ENCODE measurements around the gene GSTO2. TPM values are rescaled to one million over a fixed set of nuclear protein-coding genes. Genes with fewer than 3 reads are reported as not detected.

The GSTO2 gene
- total RNA-seq, 1 donor from 2014 or later = 5.9 TPM

- no peak overlapping the region for H3K4me3 Mint-ChIP-seq (ENCODE audit: unreplicated experiment)
- TF ChIP-seq CTCF (IDR thresholded peaks at IDR 0.05; ENCODE audit: unreplicated experiment) = no peak
- H3K4me1 Mint-ChIP-seq (ENCODE audit: unreplicated experiment) = peaks cover 6% of the 10 kb centered on the region
- H3K27ac Mint-ChIP-seq (ENCODE audit: unreplicated experiment) = no peak overlapping the region
- peaks cover 6% of the 10 kb centered on the region for H3K36me3 Mint-ChIP-seq (ENCODE audit: low read depth, unreplicated experiment)
- H3K27me3 Mint-ChIP-seq (ENCODE audit: unreplicated experiment) = peaks cover 6% of the 10 kb centered on the region
- DNase-seq (ENCODE audit: low spot score) = no peak
- H3K9me3 Mint-ChIP-seq (ENCODE audit: unreplicated experiment) = peaks cover 6% of the 10 kb centered on the region
Measured at GRCh38 chr10:104301907-104302690, 33.1 kb downstream of the GSTO2 start.

GRCh38 chr10:104303594-104304355, 34.8 kb downstream of the GSTO2 start:
- Mint-ChIP-seq H3K9me3 (ENCODE audit: unreplicated experiment) (peaks cover 6% of the 10 kb centered on the region), H3K27ac (ENCODE audit: unreplicated experiment) (no peak overlapping the region), H3K4me3 (ENCODE audit: unreplicated experiment) (no peak overlapping the region), H3K36me3 (ENCODE audit: low read depth, unreplicated experiment) (peaks cover 6% of the 10 kb centered on the region), H3K27me3 (ENCODE audit: unreplicated experiment) (peaks cover 8% of the 10 kb centered on the region), H3K4me1 (ENCODE audit: unreplicated experiment) (peaks cover 6% of the 10 kb centered on the region)
- no peak for TF ChIP-seq CTCF (IDR thresholded peaks at IDR 0.05; ENCODE audit: unreplicated experiment)
- no peak for DNase-seq (ENCODE audit: low spot score)

GRCh38 chr10:104304356-104304745, 35.4 kb downstream of the GSTO2 start:
- peaks cover 1% of the 10 kb centered on the region for H3K4me1 Mint-ChIP-seq (ENCODE audit: unreplicated experiment)
- peaks cover 6% of the 10 kb centered on the region for H3K9me3 Mint-ChIP-seq (ENCODE audit: unreplicated experiment)
- no peak overlapping the region for H3K4me3 Mint-ChIP-seq (ENCODE audit: unreplicated experiment)
- H3K36me3 Mint-ChIP-seq (ENCODE audit: low read depth, unreplicated experiment) = peaks cover 6% of the 10 kb centered on the region
- no peak for DNase-seq (ENCODE audit: low spot score)
- no peak for TF ChIP-seq CTCF (IDR thresholded peaks at IDR 0.05; ENCODE audit: unreplicated experiment)
- peaks cover 8% of the 10 kb centered on the region for H3K27me3 Mint-ChIP-seq (ENCODE audit: unreplicated experiment)
- H3K27ac Mint-ChIP-seq (ENCODE audit: unreplicated experiment) = no peak overlapping the region

GRCh38 chr10:104304927-104305326, 35.9 kb downstream of the GSTO2 start:
- no peak for DNase-seq (ENCODE audit: low spot score)
- H3K36me3 Mint-ChIP-seq (ENCODE audit: low read depth, unreplicated experiment) = peaks cover 6% of the 10 kb centered on the region
- peaks cover 8% of the 10 kb centered on the region for H3K27me3 Mint-ChIP-seq (ENCODE audit: unreplicated experiment)
- peaks cover 6% of the 10 kb centered on the region for H3K9me3 Mint-ChIP-seq (ENCODE audit: unreplicated experiment)
- H3K4me1 Mint-ChIP-seq (ENCODE audit: unreplicated experiment) = no peaks in the 10 kb centered on the region
- H3K27ac Mint-ChIP-seq (ENCODE audit: unreplicated experiment) = no peak overlapping the region
- H3K4me3 Mint-ChIP-seq (ENCODE audit: unreplicated experiment) = no peak overlapping the region
- no peak for TF ChIP-seq CTCF (IDR thresholded peaks at IDR 0.05; ENCODE audit: unreplicated experiment)

GRCh38 chr10:104306897-104307296, 37.9 kb downstream of the GSTO2 start:
- no peak for TF ChIP-seq CTCF (IDR thresholded peaks at IDR 0.05; ENCODE audit: unreplicated experiment)
- Mint-ChIP-seq H3K27me3 (ENCODE audit: unreplicated experiment) (peaks cover 8% of the 10 kb centered on the region), H3K9me3 (ENCODE audit: unreplicated experiment) (peaks cover 6% of the 10 kb centered on the region), H3K4me1 (ENCODE audit: unreplicated experiment) (peaks cover under 1% of the 10 kb centered on the region), H3K36me3 (ENCODE audit: low read depth, unreplicated experiment) (peaks cover 6% of the 10 kb centered on the region), H3K4me3 (ENCODE audit: unreplicated experiment) (no peak overlapping the region), H3K27ac (ENCODE audit: unreplicated experiment) (no peak overlapping the region)
- no peak for DNase-seq (ENCODE audit: low spot score)

All from endothelial cell (in vitro differentiated cells).